SK-N-SH (cell line): ENCODE results near the gene CCDC187. TPM values are rescaled to one million over a fixed set of nuclear protein-coding genes. Genes with fewer than 3 reads are reported as not detected.

Experiments
- CTCF ChIA-PET: fragments of 300-600, 350-600 bp; formaldehyde crosslinking; extraction: SDS; loops from one replicate; lab custom pipeline; 2021; lab: Yijun Ruan, JAX
- POLR2A ChIA-PET: fragments of 350-600 bp; sonication (Branson Sonifier 250); formaldehyde crosslinking; extraction: SDS; loops from one replicate; lab custom pipeline; 2020; ENCODE audit warnings: antibody characterized with exemption, inconsistent platforms; lab: Yijun Ruan, JAX
- DNase-seq: peaks from one replicate; pipeline ENCODE4 v3.0.0; 2012
- H2AFZ ChIP-seq: fragments of 200-600 bp; sonication (generic); 2 replicates; pipeline ENCODE4 v1.8.1; 2016; ENCODE audit warnings: antibody characterized with exemption, mild to moderate bottlenecking, low read depth
- H3F3A ChIP-seq: fragments of 200-600 bp; sonication (generic); replicated peaks from 2 replicates; pipeline ENCODE3; 2016; ENCODE audit warnings: antibody characterized with exemption, mild to moderate bottlenecking; ENCODE audit not compliant: insufficient read depth
- H3K27ac ChIP-seq, 2 experiments: fragments of 200-500 bp in 1 of 2; fragments of 200-600 bp in 1 of 2; sonication (Bioruptor generic) in 1 of 2; sonication (generic), shearing (Covaris generic) in 1 of 2; 2 replicates each; pipeline versions ENCODE4 v1.5.1 to v1.6.1; 2014 to 2016; ENCODE audit warnings: low read depth in 2 of 2, inconsistent platforms in 1 of 2, low read length in 1 of 2, mild to moderate bottlenecking in 1 of 2, mixed read lengths in 1 of 2
- H3K27me3 ChIP-seq: fragments of 200-600 bp; sonication (generic), shearing (Covaris generic); 2 replicates; pipeline ENCODE4 v1.6.1; 2016; ENCODE audit warnings: mixed run types; ENCODE audit not compliant: insufficient read depth
- H3K36me3 ChIP-seq, 2 experiments: fragments of 200-500 bp in 1 of 2; fragments of 200-600 bp in 1 of 2; sonication (Bioruptor generic) in 1 of 2; sonication (generic) in 1 of 2; replicated peaks in 1 of 2; 2 replicates each; pipeline versions ENCODE3 to v1.5.1; 2014 to 2016; ENCODE audit warnings: low read length in 1 of 2, mild to moderate bottlenecking in 1 of 2; ENCODE audit not compliant: insufficient read depth in 2 of 2, control insufficient read depth in 1 of 2
- H3K4me1 ChIP-seq, 2 experiments: fragments of 200-500 bp in 1 of 2; fragments of 200-600 bp in 1 of 2; sonication (Bioruptor generic) in 1 of 2; sonication (generic), shearing (Covaris generic) in 1 of 2; 2 replicates each; pipeline versions ENCODE4 v1.5.1 to v1.6.1; 2014 to 2016; ENCODE audit warnings: low read depth in 1 of 2, low read length in 1 of 2, mixed run types in 1 of 2; ENCODE audit not compliant: insufficient read depth in 2 of 2, control insufficient read depth in 1 of 2
- H3K4me2 ChIP-seq: fragments of 200-600 bp; sonication (generic), shearing (Covaris generic); 2 replicates; pipeline ENCODE4 v1.6.1; 2017; ENCODE audit warnings: mixed run types
- H3K4me3 ChIP-seq, 2 experiments: fragments of 200-500 bp in 1 of 2; fragments of 200-600 bp in 1 of 2; sonication (Bioruptor generic) in 1 of 2; sonication (generic), shearing (Covaris generic) in 1 of 2; 2 replicates each; pipeline versions ENCODE4 v1.5.1 to v1.8.1; 2014 to 2016; ENCODE audit warnings: low read depth in 2 of 2, inconsistent platforms in 1 of 2, low read length in 1 of 2, mild to moderate bottlenecking in 1 of 2, mixed read lengths in 1 of 2, moderate library complexity in 1 of 2
- H3K79me2 ChIP-seq: fragments of 200-600 bp; sonication (generic); 2 replicates; pipeline ENCODE4 v1.8.1; 2017; ENCODE audit warnings: mild to moderate bottlenecking; ENCODE audit not compliant: insufficient read depth
- H3K9ac ChIP-seq: fragments of 200-600 bp; sonication (generic); 2 replicates; pipeline ENCODE4 v1.6.1; 2017; ENCODE audit warnings: mixed run types
- H3K9me2 ChIP-seq: fragments of 200-600 bp; sonication (generic); 2 replicates; pipeline ENCODE4 v1.6.1; 2017; ENCODE audit warnings: mixed run types
- H3K9me3 ChIP-seq: fragments of 200-600 bp; sonication (generic); 2 replicates; pipeline ENCODE4 v1.6.1; 2017; ENCODE audit warnings: mixed run types, mild to moderate bottlenecking, moderate library complexity
- H4K20me1 ChIP-seq: fragments of 200-600 bp; sonication (generic); 2 replicates; pipeline ENCODE4 v1.6.1; 2017; ENCODE audit warnings: mild to moderate bottlenecking, mixed run types; ENCODE audit not compliant: insufficient read depth
- CHD2 ChIP-seq: fragments of 150-350 bp; IDR thresholded peaks from 2 replicates; pipeline ENCODE4 v1.6.1; 2018; ENCODE audit warnings: low read length; ENCODE audit not compliant: partially characterized antibody
- EP300 ChIP-seq, 2 experiments: IDR thresholded peaks; 2 replicates each; pipeline versions ENCODE4 v1.4.0 to v1.6.1; 2012; ENCODE audit warnings: borderline replicate concordance in 1 of 2, low read depth in 1 of 2, low read length in 1 of 2
- FOXJ3 ChIP-seq: sonication (generic); formaldehyde crosslinking; IDR thresholded peaks from 2 replicates; pipeline ENCODE4 v1.5.1; 2020; ENCODE audit warnings: mild to moderate bottlenecking, missing genetic modification reagents
- GATA2 ChIP-seq: sonication (generic); formaldehyde crosslinking; IDR thresholded peaks from 2 replicates; pipeline ENCODE4 v1.5.0; 2020; ENCODE audit warnings: mild to moderate bottlenecking, missing genetic modification reagents
- MEF2A ChIP-seq: IDR thresholded peaks from 2 replicates; pipeline ENCODE4 v1.4.0; 2012; ENCODE audit warnings: low read depth, borderline replicate concordance
- MXI1 ChIP-seq: IDR thresholded peaks from 2 replicates; pipeline ENCODE4 v1.6.1; 2012; ENCODE audit warnings: mild to moderate bottlenecking, low read depth, low read length, improper control_type of control experiment
- NRF1 ChIP-seq: IDR thresholded peaks from 2 replicates; pipeline ENCODE4 v1.6.1; 2012; ENCODE audit warnings: low read depth, mild to moderate bottlenecking, low read length
- POLR2AphosphoS5 ChIP-seq: IDR thresholded peaks from 2 replicates; pipeline ENCODE4 v1.6.1; 2012; ENCODE audit warnings: low read depth, low read length
- RCOR1 ChIP-seq: fragments of 150-350 bp; IDR thresholded peaks from 2 replicates; pipeline ENCODE4 v1.6.1; 2017; ENCODE audit warnings: antibody characterized with exemption, low read length
- RXRA ChIP-seq: IDR thresholded peaks from 2 replicates; pipeline ENCODE4 v1.4.0; 2012; ENCODE audit warnings: low read depth, mild to moderate bottlenecking, borderline replicate concordance
- SIN3A ChIP-seq: IDR thresholded peaks from 2 replicates; pipeline ENCODE4 v1.6.1; 2012; ENCODE audit warnings: low read depth, mild to moderate bottlenecking, low read length, moderate library complexity, borderline replicate concordance
- TAF1 ChIP-seq: IDR thresholded peaks from 2 replicates; pipeline ENCODE4 v1.6.1; 2012; ENCODE audit warnings: low read depth, mild to moderate bottlenecking, low read length, moderate library complexity, borderline replicate concordance
- TCF12 ChIP-seq: IDR thresholded peaks from 2 replicates; pipeline ENCODE4 v1.4.0; 2012
- YY1 ChIP-seq: IDR thresholded peaks from 2 replicates; pipeline ENCODE4 v1.4.0; 2012; ENCODE audit warnings: low read depth, mild to moderate bottlenecking
- WGBS: methylation state at CpG from one replicate; pipeline ENCODE4 v1.1.6; 2017; ENCODE audit warnings: low lambda C conversion rate; 5-methylcytosine and 5-hydroxymethylcytosine counted together
- polyA plus RNA-seq, 3 experiments: library from polyadenylated mRNA; depleted of rRNA; stranded (reverse); fragments of >200 nt; gene quantifications; 2 replicates each; pipeline ENCODE4 v1.2.3, GENCODE V29; 2012
- TF ChIP-seq, protein P1 (sequence below): IDR thresholded peaks from 2 replicates; pipeline ENCODE4; 2012
- TF ChIP-seq, protein P2 (sequence below): IDR thresholded peaks from 2 replicates; pipeline ENCODE4 v1.6.1; 2012; ENCODE audit warnings: mild to moderate bottlenecking, low read depth, low read length, moderate library complexity
- TF ChIP-seq, protein P3 (sequence below): IDR thresholded peaks from 2 replicates; pipeline ENCODE4 v1.4.0; 2012; ENCODE audit warnings: low read depth
- TF ChIP-seq, protein P4 (sequence below): IDR thresholded peaks from 2 replicates; pipeline ENCODE4 v1.4.0; 2012; ENCODE audit warnings: low read depth, borderline replicate concordance
- TF ChIP-seq, protein P5 (sequence below): fragments of 150-350 bp; IDR thresholded peaks from 2 replicates; pipeline ENCODE4 v1.6.1; 2017; ENCODE audit warnings: antibody characterized with exemption, low read length, low read depth, borderline replicate concordance

The CCDC187 gene
- polyA plus RNA-seq, 1 of the 3 experiments (the other 2 are of a cell fraction) = not detected

DNA sequence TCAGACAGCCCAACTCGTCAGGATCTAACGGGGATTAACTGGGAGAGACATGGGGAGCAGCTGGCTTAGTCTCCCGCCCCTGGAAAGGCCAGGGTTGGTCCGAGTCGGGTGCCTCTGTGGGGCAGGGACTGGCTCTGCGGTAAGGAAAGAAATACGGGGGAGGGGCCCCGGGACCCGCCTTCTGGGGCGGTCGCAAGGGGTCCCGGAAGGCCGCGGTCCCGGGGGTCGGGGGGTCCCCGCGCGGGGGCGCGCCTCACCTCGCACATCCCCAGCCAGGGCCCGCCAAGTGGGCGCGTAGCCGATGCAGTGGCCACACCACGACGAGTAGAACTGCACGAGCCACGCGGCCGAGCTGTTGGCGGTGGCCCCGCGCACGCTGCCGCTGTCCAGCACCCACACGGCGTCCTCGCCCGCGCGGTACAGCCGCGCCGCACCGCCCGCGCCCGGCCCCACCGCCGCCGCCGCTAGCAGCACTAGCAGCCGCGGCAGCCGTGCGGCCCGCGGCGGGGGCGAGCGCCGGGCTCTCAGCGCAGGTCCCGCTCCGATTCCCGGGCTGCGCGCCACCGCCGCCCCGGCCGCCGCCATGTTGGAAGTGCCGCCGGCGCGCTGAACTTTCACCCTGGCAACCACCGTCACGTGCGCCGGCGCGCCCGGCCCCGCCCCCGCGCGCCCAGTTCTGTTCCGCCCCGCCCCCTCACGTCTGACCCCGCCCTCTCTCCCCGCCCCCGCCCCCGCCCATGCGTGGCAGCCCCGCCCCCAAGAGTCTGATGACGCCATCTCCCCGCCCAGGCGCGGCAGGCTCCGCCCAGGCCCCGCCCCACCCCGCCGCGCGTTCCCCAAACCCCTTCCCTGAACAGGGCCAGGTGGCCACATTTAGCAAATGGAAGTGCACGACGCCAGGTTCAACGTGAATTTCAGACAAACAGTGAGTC is 58.4 kb downstream of the CCDC187 start, which contains the start of gene QSOX2:
QSOX2 (minus strand) TSS at position 594 of the 932 bp plus-strand sequence; CDS start at position 585, 9 bp downstream.
- Histone ChIP-seq H3F3A (peaks cover 4% of the 10 kb centered on the region), H4K20me1 (peaks cover 40% of the 10 kb centered on the region), H3K4me1 (peaks cover 8 to 32% of the 10 kb centered on the region in 2 experiments; a peak in 3 of 4 replicates), H3K79me2 (peaks cover 44% of the 10 kb centered on the region), H3K4me3 (peak within 1 kb of the TSS; percentile 70 to 86), H3K9ac (peak within 1 kb of the TSS; percentile 65), H3K9me2 (no peaks in the 10 kb centered on the region), H3K4me2 (peak within 1 kb of the TSS; percentile 95), H3K9me3 (no peaks in the 10 kb centered on the region), H3K27ac (peak within 1 kb of the TSS in 1 of 2 experiments; percentile 22; a peak in 1 of 4 replicates), H2AFZ (peak within 1 kb of the TSS; percentile 58; the same call in 1 of the 2 replicates), H3K27me3 (no peaks in the 10 kb centered on the region), H3K36me3 (peaks cover 0 to 4% of the 10 kb centered on the region in 2 experiments)
- no peak for TF ChIP-seq MEF2A
- peak; percentile 87 for TF ChIP-seq YY1
- TF ChIP-seq RXRA = no peak
- TF ChIP-seq, protein P1, sequence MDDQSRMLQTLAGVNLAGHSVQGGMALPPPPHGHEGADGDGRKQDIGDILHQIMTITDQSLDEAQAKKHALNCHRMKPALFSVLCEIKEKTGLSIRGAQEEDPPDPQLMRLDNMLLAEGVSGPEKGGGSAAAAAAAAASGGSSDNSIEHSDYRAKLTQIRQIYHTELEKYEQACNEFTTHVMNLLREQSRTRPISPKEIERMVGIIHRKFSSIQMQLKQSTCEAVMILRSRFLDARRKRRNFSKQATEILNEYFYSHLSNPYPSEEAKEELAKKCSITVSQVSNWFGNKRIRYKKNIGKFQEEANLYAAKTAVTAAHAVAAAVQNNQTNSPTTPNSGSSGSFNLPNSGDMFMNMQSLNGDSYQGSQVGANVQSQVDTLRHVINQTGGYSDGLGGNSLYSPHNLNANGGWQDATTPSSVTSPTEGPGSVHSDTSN = no peak
- TF ChIP-seq, protein P2, sequence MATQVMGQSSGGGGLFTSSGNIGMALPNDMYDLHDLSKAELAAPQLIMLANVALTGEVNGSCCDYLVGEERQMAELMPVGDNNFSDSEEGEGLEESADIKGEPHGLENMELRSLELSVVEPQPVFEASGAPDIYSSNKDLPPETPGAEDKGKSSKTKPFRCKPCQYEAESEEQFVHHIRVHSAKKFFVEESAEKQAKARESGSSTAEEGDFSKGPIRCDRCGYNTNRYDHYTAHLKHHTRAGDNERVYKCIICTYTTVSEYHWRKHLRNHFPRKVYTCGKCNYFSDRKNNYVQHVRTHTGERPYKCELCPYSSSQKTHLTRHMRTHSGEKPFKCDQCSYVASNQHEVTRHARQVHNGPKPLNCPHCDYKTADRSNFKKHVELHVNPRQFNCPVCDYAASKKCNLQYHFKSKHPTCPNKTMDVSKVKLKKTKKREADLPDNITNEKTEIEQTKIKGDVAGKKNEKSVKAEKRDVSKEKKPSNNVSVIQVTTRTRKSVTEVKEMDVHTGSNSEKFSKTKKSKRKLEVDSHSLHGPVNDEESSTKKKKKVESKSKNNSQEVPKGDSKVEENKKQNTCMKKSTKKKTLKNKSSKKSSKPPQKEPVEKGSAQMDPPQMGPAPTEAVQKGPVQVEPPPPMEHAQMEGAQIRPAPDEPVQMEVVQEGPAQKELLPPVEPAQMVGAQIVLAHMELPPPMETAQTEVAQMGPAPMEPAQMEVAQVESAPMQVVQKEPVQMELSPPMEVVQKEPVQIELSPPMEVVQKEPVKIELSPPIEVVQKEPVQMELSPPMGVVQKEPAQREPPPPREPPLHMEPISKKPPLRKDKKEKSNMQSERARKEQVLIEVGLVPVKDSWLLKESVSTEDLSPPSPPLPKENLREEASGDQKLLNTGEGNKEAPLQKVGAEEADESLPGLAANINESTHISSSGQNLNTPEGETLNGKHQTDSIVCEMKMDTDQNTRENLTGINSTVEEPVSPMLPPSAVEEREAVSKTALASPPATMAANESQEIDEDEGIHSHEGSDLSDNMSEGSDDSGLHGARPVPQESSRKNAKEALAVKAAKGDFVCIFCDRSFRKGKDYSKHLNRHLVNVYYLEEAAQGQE = peak; percentile 91
- TF ChIP-seq POLR2AphosphoS5 = peak; percentile 33; the same call in 1 of the 2 replicates
- TF ChIP-seq EP300 (IDR thresholded peaks at IDR 0.05; ENCODE audit: borderline replicate concordance in 1 of 2, low read depth in 1 of 2, low read length in 1 of 2) = no peak
- peak; percentile 88; the same call in 1 of the 2 replicates for TF ChIP-seq TAF1
- no peak for TF ChIP-seq TCF12
- TF ChIP-seq FOXJ3 (CRISPR knock-in tag) = no peak
- TF ChIP-seq, protein P3, sequence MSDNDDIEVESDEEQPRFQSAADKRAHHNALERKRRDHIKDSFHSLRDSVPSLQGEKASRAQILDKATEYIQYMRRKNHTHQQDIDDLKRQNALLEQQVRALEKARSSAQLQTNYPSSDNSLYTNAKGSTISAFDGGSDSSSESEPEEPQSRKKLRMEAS = peak; percentile 83
- TF ChIP-seq, protein P4, sequence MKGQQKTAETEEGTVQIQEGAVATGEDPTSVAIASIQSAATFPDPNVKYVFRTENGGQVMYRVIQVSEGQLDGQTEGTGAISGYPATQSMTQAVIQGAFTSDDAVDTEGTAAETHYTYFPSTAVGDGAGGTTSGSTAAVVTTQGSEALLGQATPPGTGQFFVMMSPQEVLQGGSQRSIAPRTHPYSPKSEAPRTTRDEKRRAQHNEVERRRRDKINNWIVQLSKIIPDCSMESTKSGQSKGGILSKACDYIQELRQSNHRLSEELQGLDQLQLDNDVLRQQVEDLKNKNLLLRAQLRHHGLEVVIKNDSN = peak; percentile 87
- peak; percentile 40 for TF ChIP-seq NRF1
- TF ChIP-seq SIN3A = peak; percentile 54; the same call in 1 of the 2 replicates
- no peak for TF ChIP-seq GATA2
- no peak for TF ChIP-seq RCOR1
- TF ChIP-seq, protein P5, sequence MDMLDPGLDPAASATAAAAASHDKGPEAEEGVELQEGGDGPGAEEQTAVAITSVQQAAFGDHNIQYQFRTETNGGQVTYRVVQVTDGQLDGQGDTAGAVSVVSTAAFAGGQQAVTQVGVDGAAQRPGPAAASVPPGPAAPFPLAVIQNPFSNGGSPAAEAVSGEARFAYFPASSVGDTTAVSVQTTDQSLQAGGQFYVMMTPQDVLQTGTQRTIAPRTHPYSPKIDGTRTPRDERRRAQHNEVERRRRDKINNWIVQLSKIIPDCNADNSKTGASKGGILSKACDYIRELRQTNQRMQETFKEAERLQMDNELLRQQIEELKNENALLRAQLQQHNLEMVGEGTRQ = peak; percentile 56; the same call in 1 of the 2 replicates
- peak; percentile 95 for TF ChIP-seq MXI1
- no peak for TF ChIP-seq CHD2
- ChIA-PET POLR2A (interaction anchor here (0.7 kb wide), 2 partner anchors 22 to 165 kb away, joined by 4 read pairs; no protein-coding TSS in a partner anchor), CTCF (interaction anchor here (1.4 kb wide), 2 partner anchors 38 to 75 kb away, joined by 3 to 7 read pairs; no protein-coding TSS in a partner anchor)
- WGBS = under 1% methylated on average over 41 of the region's 112 CpGs
- DNase-seq = peak; percentile 99
